DMS153 treated with DMSO at 0.1 percent for 48 hours (cell line): ENCODE results near the gene ATP5MC3.

ENCODE experiments used
- DNase-seq: peaks from one replicate; lab custom pipeline; 2025; ENCODE audit not compliant: unreplicated experiment; lab: John Stamatoyannopoulos, UW

The ATP5MC3 gene

DNA sequence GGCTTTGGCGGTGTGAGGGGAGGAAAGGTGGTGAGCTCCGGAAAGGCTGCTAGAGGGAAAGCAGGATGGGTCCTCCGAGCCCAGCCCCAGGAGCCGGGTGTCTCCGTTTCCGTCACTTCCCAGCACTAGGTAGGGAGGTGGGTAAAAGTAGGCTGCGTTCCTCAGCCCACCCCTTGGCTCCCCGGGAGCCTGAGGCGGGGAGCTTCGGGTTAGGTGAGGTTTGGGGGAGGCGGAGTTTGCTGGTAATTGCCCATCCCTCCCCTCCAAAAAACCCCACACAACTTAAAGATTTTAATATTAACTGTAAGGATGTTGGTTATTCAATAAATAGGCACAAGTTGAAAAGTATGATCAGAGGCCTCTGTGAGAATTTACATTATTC lies 13.0 kb downstream of the ATP5MC3 start:
- no peak for DNase-seq

DNA sequence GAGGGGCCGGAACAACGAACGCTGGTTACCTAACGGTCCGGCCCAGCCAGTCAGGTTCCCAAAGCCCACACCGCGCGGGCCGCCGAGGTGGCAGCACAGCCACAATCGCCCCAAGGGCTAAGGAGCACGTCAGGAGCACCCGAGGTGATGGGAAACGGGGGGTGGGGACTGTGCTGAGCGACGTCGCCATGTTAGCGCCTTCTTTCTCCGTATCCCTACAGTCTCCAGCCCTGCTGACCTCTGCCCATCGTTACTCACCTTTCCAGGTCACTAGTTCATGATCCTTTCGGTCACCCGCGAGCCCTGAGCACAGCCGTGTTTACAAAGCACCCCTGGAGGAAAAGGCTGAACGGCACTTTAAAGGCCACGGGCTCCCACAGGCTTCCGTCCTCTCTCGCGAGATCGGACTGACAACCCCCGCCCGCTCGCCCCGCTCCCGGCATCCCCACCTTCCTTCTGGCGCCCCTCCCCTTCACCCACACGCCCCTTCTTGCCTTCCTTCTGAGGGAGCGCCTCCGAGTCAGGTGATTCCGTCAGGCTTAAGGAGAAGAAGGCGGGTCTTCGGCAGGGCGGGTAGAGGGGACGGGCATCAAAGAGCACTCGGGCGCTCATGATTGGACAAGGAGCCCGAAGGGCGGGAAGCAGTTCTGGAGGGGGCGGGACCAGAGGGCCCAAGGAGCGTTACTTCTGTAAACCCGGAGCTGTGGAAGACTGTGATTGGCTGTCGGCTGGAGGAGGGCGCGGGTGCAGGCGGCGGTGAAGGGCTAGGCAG lies 13.5 kb downstream of the ATP5MC3 start, which contains the start of gene ATF2:
Gene ATF2 (minus strand): TSS at position 412 of the 772 bp plus-strand sequence. CDS start 31,760 bp downstream, outside the sequence.
- peak; percentile 97 for DNase-seq

DNA sequence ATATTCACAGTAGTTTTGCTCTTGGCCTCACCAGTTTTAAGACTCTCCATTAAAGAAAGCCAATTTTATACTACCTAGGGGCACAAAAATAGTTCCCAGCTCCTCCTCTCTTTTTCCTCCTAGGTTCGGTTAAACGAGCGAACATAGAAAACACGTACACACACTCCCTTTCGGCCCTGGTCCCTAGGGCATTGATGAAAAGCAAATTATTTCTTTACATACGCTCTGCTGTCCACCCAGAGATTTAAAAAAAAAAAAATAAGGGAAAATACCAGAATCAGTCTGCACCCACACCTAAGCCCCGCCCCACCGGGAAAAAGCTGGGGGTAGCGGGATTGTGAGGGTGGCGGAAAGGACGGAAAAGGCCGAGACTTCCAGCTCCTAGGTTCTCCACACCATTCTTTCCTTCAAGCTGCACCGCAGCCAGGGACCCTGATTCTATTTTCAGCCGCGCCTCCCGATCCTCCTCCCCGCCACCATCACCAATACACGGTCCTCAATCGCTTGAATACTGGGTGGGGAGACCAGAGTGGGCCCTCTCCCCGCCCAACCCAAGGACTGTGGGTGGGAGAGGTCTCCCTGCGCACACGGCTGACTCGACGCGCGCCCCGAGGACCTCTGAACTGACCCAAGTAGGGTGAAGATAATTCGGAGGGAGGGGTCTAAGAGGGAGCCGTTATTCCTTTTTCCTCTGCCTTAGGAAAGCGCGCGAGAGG lies 14.3 kb downstream of the ATP5MC3 start:
- peak; percentile 23 for DNase-seq

DNA sequence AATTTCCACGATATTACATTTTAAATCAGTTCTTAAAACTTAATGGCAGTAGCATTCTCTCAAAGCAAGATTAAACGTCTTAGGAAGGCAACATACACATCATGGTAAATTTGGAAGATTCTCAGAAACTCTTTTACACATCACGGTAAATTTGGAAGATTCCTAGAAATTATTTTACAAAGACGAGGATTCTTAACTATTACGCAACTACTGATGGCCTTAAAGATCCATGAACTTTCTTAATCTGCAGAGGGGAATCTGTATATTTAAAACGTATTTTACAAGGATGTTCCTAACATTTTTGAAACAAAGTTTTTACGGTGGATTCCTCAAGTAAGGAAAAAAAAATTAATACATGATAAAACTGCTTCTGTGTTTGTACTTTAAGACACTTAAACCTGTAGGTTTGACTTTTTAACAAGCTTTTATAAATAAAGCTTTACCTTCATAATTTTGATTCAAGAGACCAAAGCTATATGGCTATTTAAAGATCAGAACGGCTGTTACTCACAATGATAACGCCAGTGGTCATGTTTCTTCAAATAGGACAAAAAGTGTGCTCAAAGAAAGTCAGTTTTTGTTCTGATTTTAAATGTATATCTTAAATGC lies 15.2 kb downstream of the ATP5MC3 start:
- DNase-seq: no peak

DNA sequence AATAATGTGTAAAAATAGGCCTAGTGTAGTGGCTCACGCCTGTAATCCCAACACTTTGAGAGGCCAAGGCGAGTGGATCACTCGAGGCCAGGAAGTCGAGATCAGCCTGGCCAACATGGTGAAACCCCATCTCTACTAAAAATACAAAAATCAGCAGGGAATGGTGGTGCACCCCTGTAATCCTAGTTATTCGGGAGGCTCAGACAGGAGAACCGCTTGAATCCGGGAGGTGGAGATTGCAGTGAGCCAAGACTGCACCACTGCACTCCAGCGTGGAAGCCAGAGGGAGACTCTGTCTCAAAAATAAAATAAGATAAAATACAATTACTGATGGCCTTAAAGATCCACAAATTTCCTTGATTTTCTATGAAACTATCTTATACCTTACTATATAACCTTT lies 17.3 kb downstream of the ATP5MC3 start:
- DNase-seq: no peak

DNA sequence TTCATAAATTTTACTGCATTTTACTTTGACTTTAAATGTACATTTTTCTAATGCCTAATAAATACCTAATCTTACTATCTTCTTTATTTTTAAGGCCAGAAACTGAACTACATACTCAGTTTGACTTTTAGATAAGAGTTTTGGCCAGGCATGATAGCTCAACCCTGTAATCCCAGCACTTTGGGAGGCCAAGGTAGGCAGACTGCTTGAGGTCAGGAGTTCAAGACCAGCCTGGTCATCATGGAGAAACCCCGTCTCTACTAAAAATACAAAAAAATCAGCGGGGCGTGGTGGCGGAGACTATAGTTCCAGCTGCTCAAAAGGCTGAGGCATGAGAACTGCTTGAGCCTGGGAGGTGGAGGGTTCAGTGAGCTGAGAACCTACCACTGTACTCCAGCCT lies 22.6 kb downstream of the ATP5MC3 start:
- no peak for DNase-seq

DNA sequence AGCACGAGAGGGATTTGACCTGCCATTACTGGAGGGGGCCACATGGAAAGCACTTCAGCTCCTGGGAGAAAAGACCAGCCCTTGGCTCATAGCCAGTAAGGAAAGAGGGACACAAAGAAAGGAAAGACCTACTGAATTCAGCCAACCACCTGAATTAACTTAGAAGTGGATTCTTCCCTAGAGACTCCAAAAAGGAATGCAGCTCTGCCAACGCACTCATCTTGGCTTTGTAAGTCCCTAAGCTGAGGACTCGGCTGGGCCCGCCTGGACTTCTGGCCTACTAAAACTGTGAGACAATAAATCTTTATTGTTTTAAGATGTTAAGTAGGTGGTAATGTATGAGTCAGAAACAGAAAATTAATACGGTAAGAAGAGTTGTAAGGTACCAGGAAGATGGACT lies 25.0 kb downstream of the ATP5MC3 start:
- no peak for DNase-seq

DNA sequence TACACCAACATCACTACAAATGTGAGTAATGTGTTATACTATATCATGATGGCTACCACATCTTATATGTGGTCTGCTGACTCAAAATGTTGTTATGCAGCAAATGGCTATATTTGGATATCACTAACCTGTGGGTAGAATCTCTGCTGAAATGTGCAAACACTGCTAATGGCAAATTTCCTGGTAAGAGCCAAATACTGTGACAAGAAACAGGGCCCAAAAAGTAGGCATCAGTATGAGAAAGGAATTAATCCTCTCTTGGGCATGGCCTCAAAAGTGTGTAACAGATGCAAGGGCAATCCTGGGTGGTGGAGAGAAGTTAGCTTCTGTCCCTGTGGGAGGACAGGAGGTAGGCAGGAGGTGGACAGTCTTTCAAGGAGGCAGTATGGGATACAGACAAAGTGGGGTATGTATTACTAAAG lies 26.8 kb downstream of the ATP5MC3 start:
- DNase-seq: no peak

DNA sequence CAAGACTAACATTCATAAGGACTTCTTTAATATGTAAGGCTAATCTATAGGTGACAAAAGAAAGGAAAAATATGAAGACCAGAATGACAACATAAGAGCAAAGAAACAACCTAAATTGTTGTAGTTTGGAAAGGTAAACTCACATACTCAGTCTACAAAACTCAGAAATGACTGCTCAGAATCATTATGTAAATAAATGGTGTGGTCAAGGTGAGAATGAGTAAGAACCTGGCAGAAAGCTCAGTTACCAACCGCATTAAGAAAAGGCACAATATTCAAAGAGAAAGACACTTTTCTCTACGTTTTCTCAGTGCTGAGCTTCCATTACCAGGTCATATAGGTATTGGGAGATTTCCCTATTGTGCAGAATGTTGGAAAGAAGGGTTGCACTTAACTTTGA lies 29.3 kb downstream of the ATP5MC3 start:
- no peak for DNase-seq

DNA sequence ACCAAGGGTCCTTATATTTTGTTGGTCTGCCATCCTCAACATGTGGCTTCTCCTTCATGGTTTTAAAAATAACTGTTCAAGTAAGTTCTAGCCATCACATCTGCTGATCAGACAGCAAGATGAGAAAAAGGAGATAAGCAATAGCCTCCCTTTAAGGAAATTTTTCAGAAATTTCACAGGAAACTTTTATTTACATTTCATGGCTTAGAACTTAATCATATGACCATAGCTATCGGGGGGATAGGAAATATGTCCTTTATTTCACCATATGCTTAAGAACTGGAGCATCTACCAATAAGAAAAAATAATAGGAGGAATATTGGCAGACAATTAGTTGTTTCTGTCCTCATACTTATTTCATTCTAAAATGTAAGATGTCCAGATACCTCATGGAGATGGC lies 29.7 kb downstream of the ATP5MC3 start:
- DNase-seq: no peak

DNA sequence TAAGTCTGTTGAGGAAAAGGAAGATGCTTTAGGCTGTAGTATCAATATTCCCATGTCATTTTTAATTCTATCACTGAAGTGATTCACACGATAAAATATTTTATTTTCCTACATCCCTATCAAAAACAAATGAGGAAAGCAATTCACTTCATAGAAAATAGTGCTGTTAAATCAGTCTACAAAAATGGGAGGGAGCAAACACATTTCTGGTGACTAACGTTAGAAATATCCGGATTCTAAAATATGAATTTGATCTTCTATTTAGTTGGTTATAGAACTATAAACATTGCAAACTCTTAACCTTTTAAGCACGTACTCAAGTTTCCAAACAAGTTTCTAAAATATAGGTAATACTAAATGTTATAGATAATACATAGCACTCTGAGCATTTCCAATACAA lies 34.3 kb downstream of the ATP5MC3 start:
- no peak for DNase-seq

DNA sequence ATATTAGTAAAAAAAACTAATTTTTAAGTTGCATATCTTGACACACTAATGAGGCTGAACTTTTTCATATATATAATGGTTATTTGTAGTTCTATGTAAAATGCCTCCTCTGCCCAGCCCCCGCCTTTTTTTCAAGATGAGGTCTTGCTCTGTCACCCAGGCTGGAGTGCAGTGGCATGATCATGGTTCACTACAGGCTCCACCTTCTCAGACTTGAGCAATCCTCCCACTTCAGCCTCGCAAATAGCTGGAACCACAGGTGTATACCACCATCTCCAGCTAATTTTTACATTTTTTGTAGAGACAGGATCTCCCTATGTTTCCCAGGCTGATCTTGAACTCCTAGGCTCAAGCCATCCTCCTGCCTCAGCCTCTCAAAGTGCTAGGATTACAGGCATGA lies 37.8 kb downstream of the ATP5MC3 start:
- DNase-seq: no peak

DNA sequence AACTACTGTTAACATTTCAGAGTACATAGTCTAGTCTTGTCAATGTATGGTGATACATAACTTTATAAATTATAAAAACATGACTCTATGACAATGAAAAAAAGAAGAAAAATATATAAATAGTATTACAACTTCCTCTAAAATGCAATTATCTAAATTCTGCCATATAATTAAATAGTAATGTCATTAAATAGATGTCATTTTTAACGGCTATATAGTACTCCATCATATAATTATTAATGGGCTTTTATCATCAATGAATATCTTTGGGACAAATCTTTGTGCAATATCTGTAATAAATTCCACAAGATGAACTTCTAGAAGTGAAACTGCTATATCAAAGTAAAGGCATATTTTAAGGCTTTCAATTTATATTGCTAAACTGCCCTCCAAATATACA lies 38.3 kb downstream of the ATP5MC3 start:
- no peak for DNase-seq

DNA sequence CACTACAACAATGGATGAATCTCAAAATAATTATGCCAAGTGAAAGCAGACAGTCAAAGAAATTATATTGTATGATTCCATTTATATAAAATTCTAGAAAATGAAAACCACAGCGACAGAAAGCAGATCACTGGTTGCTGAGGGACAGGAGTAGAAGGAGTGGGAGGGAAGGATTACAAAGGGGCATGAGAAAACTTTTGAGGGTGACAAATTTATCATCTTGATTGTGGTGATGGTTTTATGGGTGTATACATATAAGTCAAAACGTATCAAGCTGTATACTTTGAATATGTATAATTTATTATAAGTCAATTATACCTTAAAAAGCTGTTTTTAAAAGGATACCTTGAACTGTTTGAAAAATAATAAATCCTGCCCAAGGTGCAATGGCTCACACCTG lies 41.2 kb downstream of the ATP5MC3 start:
- no peak for DNase-seq

DNA sequence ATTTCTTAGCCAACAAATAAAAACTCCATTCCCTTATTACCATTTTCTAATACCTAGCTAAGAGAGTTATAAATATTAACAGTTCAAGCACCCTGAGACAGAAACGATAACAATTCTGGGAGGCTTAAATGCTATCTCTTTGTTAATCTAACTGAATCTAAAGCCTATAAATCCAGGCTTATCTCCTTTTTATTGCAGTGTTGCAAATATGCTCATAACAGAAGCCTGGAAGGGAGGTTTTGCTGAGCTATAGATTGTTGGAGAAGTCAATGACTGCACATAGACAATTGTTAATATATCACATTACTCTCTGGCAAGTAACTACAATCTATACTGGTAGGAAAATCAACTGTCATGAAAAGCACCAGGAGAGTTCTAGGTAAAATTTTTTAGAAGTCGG lies 43.7 kb downstream of the ATP5MC3 start:
- DNase-seq: no peak

DNA sequence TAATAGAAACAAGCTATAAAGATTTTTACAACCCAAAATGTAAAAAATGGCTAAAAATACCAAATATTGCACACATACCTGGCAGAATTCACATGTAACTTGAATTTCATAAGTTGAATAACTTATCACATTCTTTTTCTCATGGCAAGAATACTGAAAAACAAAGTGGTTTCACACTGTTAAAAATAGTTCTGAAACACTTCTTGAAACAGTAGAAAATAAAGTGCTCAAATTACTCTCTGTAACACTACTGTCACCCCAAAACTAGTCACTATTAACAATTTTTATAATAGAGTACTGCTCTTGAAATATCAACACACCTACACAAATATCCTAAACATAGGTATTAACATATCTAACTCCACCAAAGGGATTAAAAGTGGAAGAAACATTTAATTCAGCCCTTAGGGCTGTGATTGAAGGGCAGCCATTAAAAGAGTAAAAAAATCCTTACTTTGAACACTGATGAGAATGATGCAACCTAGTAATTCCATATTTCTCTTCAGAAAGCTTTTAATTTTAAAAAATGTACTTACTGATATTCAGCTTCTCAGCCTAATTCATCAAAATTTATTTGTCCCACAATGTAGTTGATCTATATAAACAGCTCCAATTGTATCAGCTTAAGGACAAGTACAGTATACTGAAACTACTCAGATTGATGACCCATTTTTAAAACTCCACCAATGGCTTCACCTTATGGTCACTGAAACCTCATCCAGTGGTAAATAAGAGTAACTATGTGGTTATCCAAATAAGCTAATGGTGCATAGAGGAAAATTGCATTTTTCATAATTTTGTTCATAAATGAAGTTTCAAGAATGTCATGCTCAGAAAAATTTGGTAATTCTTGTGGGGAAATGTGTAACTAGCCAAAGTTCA lies 44.9 kb downstream of the ATP5MC3 start:
- no peak for DNase-seq

DNA sequence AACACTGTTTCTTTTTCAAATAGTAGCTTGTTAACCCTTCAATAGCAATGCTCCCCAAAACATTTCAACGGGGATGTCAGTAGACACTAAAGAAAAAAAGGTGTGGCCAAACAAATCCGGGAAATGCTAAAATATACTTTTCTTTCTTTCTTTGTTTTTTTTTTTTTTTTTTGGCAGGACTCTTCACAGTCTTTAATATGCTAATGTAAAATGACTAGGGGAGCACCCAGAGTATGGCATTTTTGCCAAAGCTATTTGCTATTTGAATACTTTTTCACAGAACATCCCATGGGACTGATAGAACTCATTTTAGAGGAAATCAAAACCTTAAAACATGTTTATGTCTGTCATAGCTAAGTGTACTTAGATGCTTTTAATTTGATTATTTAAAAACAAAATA lies 45.6 kb downstream of the ATP5MC3 start:
- DNase-seq: no peak

DNA sequence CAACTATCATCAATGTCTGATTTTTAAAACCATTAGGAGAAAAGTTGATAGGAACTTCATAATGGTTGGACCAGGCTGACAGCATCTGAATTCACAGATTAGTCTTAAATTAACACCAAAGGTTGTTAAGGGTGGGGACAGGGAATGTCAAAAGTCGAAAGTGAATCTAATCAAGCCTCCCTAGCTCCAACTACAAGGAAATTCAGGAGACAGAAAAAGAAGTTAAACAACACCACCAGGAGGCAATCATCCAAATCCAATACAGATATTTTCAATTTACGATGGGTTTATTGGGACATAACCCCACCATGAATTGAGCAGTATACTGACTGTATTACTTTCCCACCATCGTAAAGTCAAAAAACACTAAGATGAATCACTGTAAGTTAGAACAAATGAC lies 46.3 kb downstream of the ATP5MC3 start:
- DNase-seq: no peak

DNA sequence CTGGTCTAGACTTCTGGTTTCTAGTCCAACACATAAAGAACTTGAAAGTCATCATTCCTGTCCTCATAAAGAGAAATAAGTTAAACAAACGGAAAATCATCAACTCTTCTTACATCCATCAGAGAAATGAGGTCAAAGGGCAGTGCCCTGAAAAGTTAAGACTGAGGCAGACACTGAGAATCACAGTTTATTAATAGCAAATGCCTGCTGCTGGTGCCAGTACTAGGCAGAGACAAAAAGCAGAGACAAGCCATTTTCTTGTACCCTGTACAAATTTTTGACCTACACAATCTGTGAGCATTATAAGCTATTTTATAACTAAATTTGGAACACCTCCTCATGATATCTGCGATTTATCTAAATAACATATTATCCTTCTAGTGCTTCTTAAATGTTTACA lies 50.3 kb downstream of the ATP5MC3 start:
- no peak for DNase-seq

DNA sequence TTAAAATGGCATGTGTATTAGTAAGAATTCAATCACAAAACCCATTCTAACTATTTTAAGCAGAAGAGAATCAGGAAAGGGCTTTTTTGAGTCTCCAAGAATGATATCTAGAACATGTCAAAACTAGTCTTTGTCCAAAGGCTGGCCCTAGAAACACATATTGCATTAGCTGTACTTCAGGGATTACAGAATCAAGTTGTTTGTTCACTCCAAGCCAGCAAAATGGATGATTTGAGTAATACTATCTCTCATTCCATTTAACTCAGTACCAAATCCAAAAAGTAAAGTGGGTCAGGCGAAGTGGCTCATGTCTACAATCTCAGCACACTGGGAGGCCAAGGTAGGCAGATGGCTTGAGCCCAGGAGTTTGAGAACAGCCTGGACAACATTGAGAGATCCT lies 54.8 kb downstream of the ATP5MC3 start:
- DNase-seq: no peak
